Measurements from ENCODE around the gene HSCB.
"Not testable (repeated sequence)": the region's sequence is repeated elsewhere in the genome, so short reads cannot be mapped to it uniquely, and the experiment has no call there.

Gene HSCB

DNA sequence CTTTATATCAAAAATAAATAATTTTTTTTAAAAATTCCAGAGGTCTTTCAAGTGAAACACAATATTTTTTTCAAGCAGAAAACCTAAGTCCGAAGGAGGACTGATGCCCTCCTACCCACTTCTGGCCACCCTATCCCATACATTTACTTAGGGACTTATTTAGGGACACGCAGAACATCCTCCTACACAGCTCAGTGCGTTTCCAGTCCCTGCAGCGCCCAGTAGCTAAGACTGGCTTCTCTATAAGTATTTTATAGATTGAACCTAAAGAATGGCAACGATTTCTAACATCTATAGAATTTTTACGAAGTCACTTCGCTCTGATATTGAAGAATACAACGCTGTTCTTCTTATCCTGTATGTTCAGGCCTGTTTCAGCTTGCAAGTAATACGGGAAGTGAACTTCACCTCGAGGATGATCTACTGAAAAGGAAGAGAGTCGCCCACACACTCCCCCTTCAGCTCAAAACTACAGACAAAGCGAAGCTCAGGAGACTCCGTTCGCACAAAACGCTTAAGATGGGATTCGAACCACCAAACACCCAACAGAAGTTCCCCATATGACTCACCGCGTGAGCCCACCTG, 547 bp upstream of the HSCB start:
- DNase-seq: no peak

- DNase-seq: no peak
Measured at GRCh38 chr22:28742562-28742962, 723 bp downstream of the HSCB start.

GRCh38 chr22:28743852-28744251, 2.0 kb downstream of the HSCB start:
- no peak for DNase-seq

DNA sequence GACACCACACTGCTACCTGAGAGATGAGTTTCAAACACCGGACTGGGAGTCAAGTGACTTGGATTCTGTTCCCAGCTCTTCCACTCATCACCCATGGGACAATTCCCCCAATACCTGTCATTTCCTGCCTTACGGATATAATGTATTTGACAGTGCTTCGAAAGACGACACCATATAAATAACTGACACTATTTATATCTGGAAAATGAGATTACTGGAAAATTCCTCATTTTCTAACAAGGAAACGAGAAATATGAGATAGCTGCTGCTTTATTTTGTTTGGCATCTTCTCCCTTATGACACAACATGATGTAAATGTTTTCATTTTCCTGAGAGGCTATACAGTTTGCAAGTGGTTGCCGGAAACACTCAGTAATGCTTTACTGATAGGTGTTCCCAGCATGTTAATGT, 8.6 kb downstream of the HSCB start:
- no peak for DNase-seq

DNA sequence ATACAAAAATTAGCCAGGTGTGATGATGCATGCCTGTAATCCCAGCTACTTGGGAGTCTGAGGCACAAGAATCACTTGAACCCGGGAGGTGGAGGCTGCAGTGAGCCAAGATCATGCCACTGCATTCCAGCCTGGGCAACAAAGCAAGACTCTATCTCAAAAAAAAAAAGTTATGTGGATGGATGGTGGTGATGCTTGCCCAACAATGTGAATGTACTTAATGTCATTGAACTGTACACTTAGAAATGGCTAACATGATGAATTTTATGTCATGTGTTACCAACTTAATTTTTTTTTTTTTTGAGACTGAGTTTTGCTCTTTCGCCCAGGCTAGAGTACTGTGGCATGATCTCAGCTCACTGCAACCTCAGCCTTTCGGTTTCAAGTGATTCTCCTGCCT, 12.7 kb downstream of the HSCB start:
- not testable (repeated sequence) for DNase-seq

DNA sequence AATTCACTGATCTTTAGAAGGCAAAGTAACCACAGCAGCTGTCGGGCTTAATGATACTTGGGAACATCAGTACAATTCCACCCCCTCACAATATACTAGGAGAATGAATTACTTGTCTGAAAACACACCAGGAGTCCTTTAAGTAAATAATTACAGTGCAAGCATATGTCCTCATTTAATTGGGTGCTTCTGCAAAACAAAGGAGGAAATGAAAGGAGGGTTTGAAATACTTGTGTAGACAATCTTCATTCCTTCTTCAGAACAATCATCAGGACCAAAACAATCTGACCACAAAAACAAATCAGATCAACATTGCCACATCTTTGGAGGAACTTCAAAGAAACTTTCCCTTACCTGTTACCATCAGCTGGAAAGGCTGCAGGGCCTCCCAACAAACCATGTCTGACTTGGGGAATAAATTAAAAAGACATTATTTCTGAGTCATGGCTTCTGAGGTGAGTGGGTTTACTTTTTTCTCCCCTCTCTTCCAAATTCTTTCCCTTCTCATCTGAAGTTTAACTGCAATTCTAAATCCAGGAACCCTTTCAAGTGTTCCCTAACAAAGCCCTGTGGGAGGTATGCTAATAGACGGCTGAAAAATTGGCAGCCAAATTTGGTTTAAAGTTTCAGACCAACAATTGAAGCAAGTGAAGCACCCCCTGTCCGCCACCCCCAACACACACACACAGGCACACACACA, 18.2 kb downstream of the HSCB start:
- no peak for DNase-seq

DNA sequence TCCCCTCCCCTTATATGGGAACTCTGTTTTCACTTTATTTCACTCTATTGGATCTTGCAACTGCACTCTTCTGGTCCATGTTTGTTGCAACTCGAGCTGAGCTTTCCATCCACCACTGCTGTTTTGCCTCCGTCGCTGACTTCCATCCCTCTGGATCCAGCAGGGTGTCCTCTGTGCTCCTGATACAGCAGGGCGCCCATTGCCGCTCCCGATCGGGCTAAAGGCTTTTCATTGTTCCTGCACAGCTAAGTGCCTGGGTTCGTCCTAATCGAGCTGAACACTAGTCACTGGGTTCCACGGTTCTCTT, 19.6 kb downstream of the HSCB start:
- no peak for DNase-seq

GRCh38 chr22:28762000-28762399, 20.2 kb downstream of the HSCB start:
- not testable (repeated sequence) for DNase-seq

DNA sequence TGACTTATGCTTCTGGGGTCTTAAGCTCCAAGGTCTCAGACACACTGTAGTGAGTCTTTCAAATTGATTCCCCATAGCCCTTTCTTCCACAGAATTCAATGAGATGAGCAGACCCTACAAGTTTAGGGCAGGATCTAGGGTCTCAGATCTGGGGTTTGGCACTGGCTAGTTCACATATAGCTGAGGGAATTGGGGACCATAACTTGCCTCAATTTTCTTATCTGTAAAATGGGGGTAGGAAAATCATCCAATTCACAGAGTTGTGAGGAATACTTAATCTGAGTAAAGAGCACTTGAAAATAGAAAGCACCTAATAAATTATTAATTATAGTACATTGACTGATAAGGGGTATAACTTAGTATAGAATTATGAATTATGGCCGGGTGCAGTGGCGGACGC, 24.8 kb downstream of the HSCB start:
- no peak for DNase-seq

DNA sequence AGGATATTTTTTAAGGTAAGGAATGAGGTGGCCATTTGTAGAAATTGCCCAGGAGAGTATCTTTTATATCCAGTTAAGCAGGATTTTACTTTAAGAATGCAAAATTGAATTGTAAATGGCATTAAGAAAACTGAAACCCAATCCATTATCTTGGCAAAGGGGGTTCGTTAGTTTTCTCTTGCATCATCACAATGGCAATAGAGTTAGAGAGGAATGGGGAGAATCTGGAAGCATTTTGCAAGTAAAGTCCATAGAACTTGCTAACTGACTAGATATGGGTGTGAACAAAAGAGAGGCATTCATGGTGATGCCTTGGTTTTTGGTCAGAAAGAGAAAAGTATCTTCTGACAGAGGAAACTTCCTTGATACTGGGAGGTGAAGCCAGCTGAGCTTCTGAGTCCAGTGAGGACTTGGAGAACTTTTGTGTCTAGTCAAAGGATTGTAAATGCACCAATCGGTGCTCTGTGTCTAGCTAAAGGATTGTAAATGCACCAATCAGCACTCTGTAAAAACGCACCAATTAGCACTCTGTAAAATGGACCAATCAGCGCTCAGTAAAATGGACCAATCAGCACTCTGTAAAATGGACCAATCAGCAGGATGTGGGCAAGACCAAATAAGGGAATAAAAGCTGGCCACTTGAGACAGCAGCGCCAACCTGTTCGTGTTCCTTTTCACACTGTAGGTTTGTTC, 27.0 kb downstream of the HSCB start:
- no peak for DNase-seq

DNA sequence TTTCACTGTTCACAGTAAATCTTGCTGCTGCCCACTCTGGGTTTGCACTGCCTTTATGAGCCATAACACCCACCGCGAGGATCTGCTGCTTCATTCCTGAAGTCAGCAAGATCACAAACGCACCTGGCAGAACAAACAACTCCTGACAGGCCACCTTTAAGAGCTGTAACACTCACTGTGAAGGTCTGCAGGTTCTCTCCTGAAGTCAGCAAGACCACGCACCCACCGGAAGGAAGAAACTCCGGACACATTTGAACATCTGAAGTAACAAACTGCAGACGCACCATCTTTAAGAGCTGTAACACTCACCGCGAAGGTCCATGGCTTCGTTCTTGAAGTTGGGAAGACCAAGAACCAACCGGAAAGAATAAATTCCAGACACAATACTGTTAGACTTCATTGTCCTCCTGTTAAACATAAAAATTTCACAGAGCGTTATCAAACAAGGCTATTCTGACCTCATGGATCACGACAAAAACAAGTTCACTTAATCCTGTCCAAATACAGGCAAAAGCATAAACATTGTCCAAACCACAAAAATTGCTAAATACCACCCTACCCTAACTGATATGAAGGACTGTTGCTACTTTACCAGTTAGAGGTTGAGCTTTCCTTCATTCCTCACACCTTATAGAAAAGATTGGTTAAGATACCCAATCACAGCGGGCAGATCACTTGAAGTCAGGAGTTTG, 27.7 kb downstream of the HSCB start:
- DNase-seq: no peak

DNA sequence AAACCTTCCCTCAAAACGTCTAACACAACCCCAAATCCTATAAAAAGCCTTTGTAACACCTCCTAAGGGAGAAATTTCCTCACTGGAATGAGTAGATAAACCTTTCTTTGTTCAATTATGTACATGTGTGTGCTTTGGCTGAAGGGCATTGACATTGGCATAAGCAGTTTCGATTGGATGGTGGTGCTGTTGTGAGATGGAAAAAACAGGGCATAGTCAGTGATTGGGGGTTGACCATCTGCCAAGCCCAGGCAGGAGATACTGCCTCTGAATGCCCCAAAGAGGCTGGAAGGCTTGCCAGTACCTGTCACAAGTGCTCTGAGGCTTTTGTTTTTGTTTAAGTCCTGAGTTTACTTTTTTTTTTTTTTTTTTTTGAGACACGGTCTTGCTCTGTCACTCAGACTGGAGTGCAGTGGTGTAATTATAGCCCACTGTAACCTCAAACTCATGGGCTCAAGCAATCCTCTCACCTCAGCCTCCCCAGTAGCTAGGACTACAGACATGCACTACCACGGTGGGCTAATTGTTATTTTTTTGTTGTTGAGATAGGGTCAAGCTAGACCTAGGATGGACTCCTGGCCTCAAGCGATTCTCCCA, 29.5 kb downstream of the HSCB start:
- DNase-seq: no peak

DNA sequence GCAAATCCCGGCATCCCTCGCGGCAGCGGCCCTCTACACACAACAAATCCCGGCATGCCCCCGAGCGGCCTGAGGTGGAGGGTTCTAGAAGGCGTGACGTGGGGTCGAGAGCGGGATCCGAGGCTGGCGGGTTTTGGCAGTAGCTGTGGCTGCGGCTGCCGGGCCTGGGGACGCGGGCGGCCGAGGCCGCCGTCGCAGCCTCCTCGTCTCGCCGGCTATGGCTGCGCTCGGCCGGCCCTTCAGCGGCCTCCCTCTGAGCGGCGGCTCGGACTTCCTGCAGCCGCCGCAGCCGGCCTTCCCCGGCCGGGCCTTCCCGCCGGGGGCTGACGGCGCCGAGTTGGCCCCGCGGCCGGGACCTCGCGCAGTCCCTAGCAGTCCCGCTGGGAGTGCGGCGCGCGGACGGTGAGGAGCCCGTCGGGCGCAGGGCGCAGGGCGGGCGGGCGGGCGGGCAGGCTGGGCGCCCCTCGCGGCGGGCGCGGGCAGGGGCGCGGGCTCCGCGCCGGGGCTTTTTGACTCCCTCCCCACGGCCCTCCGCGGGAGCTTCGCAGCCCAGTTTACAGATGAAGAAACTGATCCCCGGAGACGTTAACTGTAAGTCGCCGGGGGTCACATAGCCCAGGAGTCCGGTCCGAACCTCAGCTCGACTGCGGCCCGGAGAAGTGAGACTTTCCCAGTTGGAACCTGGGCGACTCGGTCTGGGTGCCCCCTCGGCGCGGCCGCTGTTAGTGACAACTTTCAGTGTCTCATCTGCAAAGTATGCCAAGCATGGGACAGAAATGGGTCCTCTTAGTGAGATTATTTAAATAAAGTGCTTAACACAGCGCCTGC, 31.0 kb downstream of the HSCB start, which contains the start of gene CCDC117:
CCDC117 (plus strand) TSS at position 63 of the 828 bp plus-strand sequence; CDS start at position 218, 155 bp downstream.
- peak; percentile 92 for DNase-seq

DNA sequence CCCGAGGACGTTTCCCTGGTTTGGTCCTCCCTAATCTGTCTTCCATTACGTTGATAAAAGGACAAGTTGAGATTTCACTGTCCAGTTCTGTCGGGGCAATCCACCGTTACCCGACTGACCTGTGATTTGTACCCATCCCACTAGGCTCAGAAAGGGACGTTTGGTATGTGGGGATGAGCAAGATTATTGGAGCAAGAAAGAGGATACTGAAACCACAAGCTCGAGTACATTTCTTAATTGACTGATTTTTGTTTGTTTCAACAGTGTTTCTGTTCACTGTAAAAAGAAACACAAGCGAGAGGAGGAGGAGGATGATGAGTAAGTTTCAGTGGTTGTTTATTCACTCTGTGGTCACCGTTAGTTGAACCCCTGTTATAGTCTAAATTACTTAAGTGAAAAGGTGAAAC, 31.6 kb downstream of the HSCB start:
- no peak for DNase-seq

GRCh38 chr22:28774378-28774777, 32.5 kb downstream of the HSCB start:
- no peak for DNase-seq

- no peak for DNase-seq
Measured at GRCh38 chr22:28779833-28780232, 38.0 kb downstream of the HSCB start.

GRCh38 chr22:28780296-28780695, 38.5 kb downstream of the HSCB start:
- DNase-seq: no peak

GRCh38 chr22:28783786-28784671, 42.2 kb downstream of the HSCB start:
- DNase-seq: no peak

- no peak for DNase-seq
Measured at GRCh38 chr22:28788601-28789000, 46.8 kb downstream of the HSCB start.

- no peak for DNase-seq
Measured at GRCh38 chr22:28791124-28791523, 49.3 kb downstream of the HSCB start.

- DNase-seq: no peak
Measured at GRCh38 chr22:28791841-28792490, 50.1 kb downstream of the HSCB start.
